Measurements from ENCODE around the gene TSPAN10. TPM values are rescaled to one million over a fixed set of nuclear protein-coding genes. Genes with fewer than 3 reads are reported as not detected.

The TSPAN10 gene
- total RNA-seq, 1 experiment from 2014 or later = 1.2 TPM

- no peaks in the 10 kb centered on the region for H3K79me1 ChIP-seq (ENCODE audit: insufficient read depth, low read depth, low read length, poor library complexity, severe bottlenecking)
- peaks cover 13 to 40% (median 36%) of the 10 kb centered on the region in 3 experiments; a peak in 6 of 7 replicates for H3K36me3 Mint-ChIP-seq (ENCODE audit: insufficient read depth in 1 of 3, low read depth in 3 of 3)
- H3K9ac ChIP-seq (ENCODE audit: extremely low read depth, insufficient read length, low read length) = no peak overlapping the region
- DNase-seq = no peak
- no peak overlapping the region for H4K5ac ChIP-seq (ENCODE audit: insufficient read length, low read depth, low read length)
- no peak overlapping the region for H2BK12ac ChIP-seq (ENCODE audit: insufficient read length, low read depth, low read length)
- no peak overlapping the region for H3K4ac ChIP-seq (ENCODE audit: low read depth, low read length)
- no peak overlapping the region for H2BK5ac ChIP-seq (ENCODE audit: insufficient read length, low read length)
- no peak overlapping the region for H2BK15ac ChIP-seq (ENCODE audit: low read depth, low read length)
- no peak overlapping the region for H3K4me2 ChIP-seq (ENCODE audit: insufficient read depth, insufficient read length, low read length)
- H4K8ac ChIP-seq (replicated peaks; ENCODE audit: insufficient read length, low read depth, low read length) = no peak overlapping the region
- no peak overlapping the region for H3K27ac ChIP-seq (ENCODE audit: insufficient read length, low read depth, low read length)
- H3K4me1 Mint-ChIP-seq = peaks cover 0 to 2% of the 10 kb centered on the region in 2 experiments; a peak in 1 of 4 replicates
- H3K27me3 Mint-ChIP-seq (ENCODE audit: low read depth) = no peaks in the 10 kb centered on the region; the same call in 1 of the 2 replicates
- no peak overlapping the region for H4K91ac ChIP-seq (ENCODE audit: insufficient read length, low read depth, low read length)
- H3K4me3 Mint-ChIP-seq = no peak overlapping the region
- no peak overlapping the region for H2AFZ ChIP-seq (ENCODE audit: low read length)
- no peak overlapping the region for H3K23ac ChIP-seq (ENCODE audit: insufficient read length, low read depth, low read length)
- no peaks in the 10 kb centered on the region for H3K9me3 ChIP-seq (ENCODE audit: control insufficient read depth, low read depth, low read length)
- H3K14ac ChIP-seq (ENCODE audit: insufficient read depth, low read length) = no peak overlapping the region
- no peaks in the 10 kb centered on the region for H4K20me1 ChIP-seq (ENCODE audit: control insufficient read depth, insufficient read depth, insufficient read length)
- H3K23me2 ChIP-seq (ENCODE audit: insufficient read length, low read depth, low read length, poor library complexity, severe bottlenecking) = no peaks in the 10 kb centered on the region
- no peak overlapping the region for H3T11ph ChIP-seq (ENCODE audit: low read length)
- H3K27ac Mint-ChIP-seq = no peak overlapping the region
- no CpG with 5 or more reads among the region's 17 CpGs for WGBS (ENCODE audit: extremely low coverage, insufficient read length, low lambda C conversion rate)
- no peak overlapping the region for H2BK120ac ChIP-seq (ENCODE audit: low read depth, low read length, poor library complexity, severe bottlenecking)
- H3K18ac ChIP-seq (ENCODE audit: insufficient read length, low read depth, low read length) = no peak overlapping the region
- H2BK20ac ChIP-seq (ENCODE audit: low read depth, low read length, poor library complexity, severe bottlenecking) = no peak overlapping the region
- H2AK5ac ChIP-seq (ENCODE audit: insufficient read length, low read length) = no peak overlapping the region
- TF ChIP-seq, protein P1, sequence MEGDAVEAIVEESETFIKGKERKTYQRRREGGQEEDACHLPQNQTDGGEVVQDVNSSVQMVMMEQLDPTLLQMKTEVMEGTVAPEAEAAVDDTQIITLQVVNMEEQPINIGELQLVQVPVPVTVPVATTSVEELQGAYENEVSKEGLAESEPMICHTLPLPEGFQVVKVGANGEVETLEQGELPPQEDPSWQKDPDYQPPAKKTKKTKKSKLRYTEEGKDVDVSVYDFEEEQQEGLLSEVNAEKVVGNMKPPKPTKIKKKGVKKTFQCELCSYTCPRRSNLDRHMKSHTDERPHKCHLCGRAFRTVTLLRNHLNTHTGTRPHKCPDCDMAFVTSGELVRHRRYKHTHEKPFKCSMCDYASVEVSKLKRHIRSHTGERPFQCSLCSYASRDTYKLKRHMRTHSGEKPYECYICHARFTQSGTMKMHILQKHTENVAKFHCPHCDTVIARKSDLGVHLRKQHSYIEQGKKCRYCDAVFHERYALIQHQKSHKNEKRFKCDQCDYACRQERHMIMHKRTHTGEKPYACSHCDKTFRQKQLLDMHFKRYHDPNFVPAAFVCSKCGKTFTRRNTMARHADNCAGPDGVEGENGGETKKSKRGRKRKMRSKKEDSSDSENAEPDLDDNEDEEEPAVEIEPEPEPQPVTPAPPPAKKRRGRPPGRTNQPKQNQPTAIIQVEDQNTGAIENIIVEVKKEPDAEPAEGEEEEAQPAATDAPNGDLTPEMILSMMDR (conservative IDR thresholded peaks at IDR 0.05) = no peak
- H3K79me2 ChIP-seq (ENCODE audit: insufficient read depth, low read length) = no peaks in the 10 kb centered on the region
- H3K56ac ChIP-seq (ENCODE audit: insufficient read length, low read depth, low read length) = no peak overlapping the region
- H3K4me1 ChIP-seq (ENCODE audit: insufficient read depth, low read length) = no peaks in the 10 kb centered on the region
- no peaks in the 10 kb centered on the region for H3K9me3 Mint-ChIP-seq
- no peaks in the 10 kb centered on the region for H3K27me3 ChIP-seq (ENCODE audit: insufficient read depth, low read length)
Observed at GRCh38 chr17:81676906-81677305, 39.9 kb downstream of the TSPAN10 start.

All from H9 (cell line).